GM12892 (cell line): ENCODE measurements around the gene APOC1.

Experiments used
- POLR2AphosphoS5 ChIP-seq: IDR thresholded peaks from 2 replicates; pipeline ENCODE4 v1.6.1; 2011; ENCODE audit warnings: low read depth, low read length, control low read depth
- TAF1 ChIP-seq: IDR thresholded peaks from 2 replicates; pipeline ENCODE4 v1.6.1; 2011; ENCODE audit warnings: low read depth, mild to moderate bottlenecking, control low read depth, low read length, borderline replicate concordance

GRCh38 chr19:44927746-44928145, 13.3 kb downstream of the APOC1 start:
- TF ChIP-seq POLR2AphosphoS5 (no peak), TAF1 (no peak)
